NCI-H510A (cell line): ENCODE results near the gene TMEM179.

Experiments
- DNase-seq: peaks from one replicate; lab custom pipeline; 2025; lab: John Stamatoyannopoulos, UW

The TMEM179 gene

DNA sequence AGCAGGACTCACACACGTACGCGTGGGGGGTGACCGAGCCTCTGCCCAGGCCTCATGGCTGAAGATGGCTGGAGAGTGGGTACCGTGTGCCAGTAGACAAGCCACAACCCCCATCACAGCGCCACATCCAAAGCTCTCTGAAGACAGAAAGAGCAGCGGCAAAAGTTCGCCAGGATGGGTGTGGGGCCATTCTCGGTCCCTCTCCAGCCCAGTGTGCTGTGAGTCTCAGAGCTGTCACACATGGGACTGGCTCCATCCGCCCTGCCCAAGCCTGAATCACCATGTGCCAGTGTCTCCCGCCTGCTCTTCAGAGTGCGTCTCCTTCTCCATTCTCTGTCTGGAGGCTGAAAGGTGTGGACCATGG is 5.7 kb downstream of the TMEM179 start:
- no peak for DNase-seq

DNA sequence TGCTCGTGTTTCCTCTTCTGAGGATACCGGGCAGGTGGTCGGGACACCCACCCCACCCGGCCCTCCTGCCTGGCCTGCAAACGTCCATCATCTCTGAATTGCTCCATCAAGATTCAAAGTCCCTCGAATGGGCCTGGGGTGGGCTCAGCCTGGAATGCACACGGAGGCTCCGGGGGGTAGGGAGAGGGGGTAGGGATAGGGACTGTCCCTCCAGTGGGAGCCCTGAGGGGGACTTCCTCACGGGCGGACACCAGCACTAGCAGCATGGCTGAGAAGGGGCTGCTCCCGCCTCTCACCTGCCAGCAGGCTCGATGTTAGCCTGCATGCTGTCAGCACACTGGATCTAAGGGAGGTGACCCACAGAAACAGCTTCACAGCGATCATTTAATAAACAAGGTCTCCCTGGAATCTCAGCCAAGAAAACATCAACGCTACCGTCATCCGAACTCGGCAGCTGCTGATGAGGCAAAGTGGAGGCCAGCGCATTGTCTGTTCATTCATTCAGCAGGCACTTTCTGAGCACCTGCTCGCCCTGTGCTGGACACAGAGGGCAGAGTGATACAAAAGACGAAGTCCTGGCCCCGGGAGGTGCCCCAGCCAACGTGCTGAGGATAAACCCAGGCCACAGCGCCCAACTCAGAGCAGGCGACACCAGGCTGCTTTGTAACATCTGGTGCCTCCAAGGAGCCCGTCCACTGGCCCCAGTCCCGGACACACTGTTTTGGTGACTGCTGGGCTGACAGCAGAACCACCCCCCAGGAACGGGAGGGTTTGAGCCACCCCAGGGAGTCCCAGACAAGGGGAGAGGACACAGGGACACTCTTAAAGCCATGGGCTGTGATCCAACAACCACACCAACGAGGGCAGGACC is 6.3 kb downstream of the TMEM179 start:
- no peak for DNase-seq

DNA sequence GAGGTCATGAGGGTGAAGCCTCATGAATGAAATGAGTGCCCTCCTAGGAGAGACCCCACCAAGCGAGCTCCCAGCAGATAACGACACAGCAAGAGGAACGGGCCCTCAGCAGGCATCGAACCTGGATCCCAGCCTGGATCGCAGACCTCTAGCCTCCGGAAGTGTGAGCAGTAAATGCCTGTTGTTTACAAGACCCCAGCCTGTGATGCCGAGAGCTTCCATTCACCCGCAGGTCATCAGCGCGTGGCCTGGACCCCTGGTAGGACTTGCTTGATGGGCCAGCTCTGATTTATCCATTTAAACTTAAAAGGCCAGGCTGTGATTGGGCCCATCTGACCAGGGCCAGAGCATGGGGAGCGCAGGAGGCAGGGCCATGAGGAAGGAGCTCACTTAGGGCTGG is 7.0 kb downstream of the TMEM179 start:
- no peak for DNase-seq

DNA sequence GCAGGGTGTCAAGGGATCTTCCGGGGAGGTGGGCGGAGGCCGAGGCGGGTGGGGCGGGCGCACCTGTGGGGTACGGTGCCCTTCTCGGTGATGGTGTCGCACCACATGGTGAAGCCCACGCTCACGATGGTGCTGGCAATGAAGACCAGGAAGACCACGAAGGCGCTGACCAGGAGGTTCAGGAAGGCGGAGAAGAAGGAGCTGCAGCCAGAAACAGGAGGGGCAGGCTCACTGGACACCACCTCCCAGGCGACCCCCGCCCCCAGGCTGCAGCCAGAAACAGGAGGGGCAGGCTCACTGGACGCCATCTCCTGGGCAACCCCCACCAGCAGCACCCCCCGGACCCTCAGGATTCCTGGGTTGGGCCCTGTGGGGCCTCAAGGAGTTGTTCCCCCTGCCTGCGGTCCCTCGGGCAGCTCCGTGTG is 7.6 kb downstream of the TMEM179 start:
- no peak for DNase-seq

DNA sequence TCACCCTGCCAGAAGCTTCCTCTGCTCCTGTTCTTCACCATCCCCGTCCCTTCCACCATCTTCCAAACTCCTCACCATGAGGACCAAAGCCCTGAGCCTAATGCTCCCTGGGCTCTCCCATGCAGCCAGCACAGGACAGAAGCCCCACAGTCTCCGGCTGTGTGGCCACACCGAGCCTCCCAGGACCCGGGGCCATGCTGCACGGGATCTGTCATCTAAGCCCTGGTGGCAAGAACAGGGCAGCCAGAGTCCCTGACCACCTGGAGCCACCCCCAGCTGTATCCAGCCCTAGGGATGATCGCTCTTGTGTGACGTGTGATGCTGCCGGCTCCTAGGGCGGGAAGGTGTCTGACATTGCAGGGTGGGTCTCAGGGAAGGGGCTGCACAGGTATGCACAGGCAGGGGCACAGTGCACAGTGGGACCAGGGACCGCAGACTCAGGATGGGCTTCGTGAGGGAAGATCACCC is 8.1 kb downstream of the TMEM179 start:
- no peak for DNase-seq

DNA sequence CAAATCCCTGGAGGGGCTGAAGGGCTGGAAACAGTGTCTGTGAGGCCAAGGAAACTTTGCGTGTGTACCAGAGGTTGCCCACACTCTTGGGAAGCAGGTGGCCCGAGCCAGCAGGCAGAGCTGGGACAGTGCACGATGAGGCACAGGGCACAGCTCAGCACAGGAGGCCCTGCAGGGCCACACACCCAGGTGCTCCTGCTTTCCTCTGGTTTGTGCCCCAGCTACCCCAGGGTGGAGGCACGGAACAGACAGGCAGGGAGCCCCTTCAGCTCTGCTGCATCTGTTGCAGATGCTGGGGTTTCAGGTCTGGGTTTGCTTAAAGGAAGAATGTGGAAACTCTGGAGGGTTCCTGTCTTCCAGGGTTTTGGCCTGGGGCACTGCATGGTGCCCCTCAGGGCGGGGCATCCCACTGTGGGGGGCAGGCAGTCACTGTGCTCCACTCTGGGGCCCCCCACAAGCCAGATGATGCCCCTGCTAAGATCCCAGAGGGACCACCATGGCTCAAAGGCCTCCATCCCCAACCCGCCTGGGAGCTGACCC is 8.6 kb downstream of the TMEM179 start:
- DNase-seq = no peak

DNA sequence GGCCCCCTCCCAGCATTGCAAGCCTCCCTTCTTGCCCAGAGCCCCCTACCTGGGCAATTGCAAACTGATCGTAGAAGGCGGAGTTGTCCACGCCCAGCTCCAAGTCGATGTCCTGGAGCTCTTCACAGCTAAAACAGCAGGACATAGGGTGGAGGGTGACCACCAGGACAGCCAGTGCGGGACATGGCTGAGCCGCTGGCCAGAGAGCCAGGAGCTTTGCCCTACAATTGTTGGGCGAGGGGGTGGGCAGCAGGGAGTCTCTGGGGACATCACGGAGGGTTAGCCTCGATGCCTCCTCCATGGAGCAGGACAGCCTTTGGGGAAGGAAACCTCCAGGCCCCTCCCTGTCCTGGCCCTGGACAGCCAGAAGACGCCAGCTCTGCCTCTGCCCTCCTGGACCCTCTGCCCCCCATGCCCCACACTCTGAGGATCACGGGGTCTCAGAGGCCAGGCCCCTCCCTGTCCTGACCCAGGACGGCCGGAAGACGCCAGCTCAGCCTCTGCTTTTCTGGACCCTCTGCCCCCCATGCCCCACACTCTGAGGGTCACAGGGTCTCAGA is 9.4 kb downstream of the TMEM179 start:
- no peak for DNase-seq

DNA sequence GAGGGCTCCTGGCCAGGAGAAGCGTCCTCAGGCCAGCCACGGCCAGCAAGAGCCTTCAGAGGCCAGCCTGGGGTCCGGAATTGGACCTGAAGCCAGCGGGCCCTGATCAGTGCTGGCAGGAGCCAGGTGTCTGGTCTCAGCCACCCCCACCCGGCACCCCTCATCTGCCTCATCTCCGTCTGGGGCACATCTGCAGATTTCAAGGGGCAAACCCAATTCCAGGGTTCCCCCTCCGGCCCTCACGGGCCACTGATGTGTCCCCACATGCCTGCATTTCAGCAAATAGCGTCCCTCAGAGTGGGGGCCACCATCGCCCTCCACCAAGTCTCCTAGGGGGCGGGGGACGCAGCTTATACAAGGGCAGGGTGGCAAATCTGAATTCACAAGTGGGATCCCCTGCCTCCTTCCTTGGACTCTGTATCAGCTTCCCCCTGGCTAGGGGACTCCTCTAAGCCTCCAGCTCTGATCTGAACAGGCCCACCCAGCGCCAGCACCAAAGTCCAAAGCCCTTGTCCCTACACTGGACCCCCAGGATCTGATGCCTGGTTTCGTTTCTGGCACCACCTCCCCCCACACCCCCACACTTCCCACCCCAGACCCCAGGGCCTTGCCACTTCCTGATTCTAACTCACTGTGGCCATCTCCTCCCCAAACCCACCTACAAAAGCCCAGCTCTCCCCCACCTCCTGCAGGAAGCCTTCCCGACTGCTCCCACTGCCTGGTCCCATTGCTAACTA is 10.1 kb downstream of the TMEM179 start:
- DNase-seq = no peak

DNA sequence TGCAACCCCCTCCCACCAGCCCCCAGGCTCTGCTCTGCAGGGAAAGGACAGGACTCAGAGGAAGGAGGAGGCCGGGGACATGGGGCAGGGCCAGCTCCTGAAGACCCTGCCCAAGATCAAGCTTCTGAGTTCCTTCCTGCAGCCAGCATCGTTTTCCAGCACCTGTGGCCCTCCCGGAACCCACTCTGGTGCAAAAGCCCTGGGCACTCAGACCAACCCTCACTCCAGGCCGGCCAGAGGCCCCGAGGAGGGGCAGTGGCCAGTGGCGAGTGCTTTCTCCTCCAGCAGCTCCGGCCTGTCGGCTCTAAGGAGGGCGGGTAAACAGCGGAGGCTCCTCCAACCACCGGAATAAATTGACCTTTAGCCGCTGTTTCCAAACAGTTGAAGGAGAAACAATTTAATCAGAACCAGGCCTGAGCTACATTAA is 10.8 kb downstream of the TMEM179 start:
- DNase-seq = no peak

DNA sequence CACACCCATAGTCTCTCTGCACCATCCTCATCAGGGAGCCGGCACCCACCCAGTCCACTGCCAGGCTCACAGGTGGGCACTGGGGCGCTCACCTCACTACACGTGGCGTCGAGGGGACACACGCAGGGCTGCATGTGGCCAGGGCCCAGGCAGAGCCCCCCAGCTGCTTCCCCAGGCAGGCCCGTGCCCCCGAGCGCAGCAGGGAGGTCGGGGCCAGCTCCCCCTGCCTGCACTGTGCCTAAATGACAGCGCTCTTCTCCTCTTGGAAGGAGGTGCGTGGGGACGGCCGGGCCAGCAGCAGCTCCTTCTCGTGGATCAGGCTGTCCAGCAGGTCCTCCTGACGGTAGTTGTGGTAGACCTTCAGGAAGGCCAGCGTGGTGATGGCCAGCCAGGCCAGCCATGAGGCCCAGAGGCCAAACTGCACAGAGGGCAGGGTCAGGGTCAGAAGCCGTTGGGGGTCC is 11.3 kb downstream of the TMEM179 start:
- no peak for DNase-seq

DNA sequence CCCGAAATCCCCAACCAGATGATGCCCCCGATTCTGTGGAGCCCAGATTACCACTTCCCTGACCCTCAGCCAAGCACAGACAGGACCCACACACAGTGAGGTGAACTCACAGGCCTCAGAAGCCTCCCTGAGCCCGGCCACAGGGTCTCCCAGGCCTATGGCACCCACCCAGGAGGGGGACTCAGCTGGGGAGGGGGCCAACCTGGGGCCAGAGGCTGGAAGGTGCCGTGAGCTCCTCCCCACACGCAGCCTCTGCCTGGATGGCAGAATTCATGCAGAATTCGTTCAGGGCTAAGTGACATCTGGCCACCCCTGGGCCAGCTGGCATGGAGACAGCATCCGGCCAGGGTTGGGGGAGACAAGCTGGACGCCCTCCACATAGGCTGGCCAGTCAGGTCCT is 11.8 kb downstream of the TMEM179 start:
- no peak for DNase-seq

DNA sequence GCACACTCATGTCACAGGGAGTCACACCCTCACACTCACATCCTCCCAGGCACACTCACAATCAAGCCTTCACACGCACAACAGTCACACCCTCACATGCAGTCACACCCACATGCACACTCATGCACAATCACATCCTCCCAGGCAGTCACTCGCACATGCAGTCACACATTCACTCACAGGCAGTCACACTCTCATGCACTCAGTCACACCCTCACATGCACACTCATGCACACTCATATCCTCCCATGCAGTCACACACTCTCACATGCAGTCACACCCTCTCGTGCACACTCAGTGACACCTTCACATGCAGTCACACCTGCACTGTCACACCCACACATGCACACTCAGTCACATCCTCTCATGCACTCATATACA is 12.3 kb downstream of the TMEM179 start:
- no peak for DNase-seq

DNA sequence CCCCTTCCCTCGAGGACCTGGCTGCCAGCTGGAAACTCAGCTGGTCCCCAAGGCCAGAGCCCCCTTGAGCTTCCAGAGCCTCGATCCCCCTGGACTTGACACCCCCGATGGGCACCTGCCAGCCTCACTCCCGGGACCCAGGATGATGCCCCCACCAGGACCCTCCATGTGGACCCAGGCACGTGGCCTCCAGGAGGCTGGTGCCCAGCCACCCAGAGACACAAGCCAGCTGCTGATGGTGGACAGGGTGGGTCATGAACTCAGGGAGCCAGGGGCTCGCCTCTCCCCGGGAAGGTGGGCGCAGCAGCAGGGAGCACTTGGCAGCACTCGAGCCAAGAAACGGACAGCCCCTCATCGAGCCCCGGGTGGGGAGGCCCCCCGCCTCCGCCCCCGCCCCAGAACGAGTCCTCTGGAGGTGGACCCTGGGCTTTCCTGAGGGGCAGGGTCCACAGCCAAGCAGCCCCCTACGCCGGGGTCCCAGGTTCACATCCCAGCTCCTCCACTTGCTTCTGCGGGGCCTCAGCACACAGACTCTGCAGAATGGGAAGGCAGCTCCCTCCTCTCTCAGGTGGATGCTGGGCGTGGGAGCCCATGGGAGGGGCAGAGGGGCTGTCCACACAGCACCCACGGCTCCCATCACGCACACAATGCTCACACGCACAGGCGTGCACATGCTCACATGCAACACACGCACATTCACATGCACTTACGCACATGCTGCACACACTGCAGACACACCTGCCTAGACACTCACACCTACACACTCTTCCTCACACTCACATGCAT is 12.9 kb downstream of the TMEM179 start:
- DNase-seq = no peak

DNA sequence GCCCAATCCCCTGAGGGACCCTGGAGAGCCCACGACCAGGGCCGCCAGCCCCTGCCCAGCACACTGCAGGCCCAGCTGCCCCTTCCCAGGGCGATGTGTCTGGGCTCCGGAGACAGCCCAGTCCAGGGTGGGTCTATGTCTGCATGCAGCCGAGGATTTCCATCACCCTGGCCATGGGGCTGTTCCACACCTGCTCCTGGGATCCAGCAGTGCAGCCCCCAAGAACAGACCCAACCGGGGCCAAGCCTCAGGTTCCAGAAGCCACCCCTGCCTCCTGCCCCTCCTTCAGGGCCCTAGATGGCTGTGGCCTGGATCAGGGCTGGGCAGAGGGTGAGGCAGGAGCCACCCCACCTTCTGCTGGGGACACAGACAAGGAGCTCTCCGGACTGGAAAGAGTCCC is 13.5 kb downstream of the TMEM179 start:
- DNase-seq = no peak

DNA sequence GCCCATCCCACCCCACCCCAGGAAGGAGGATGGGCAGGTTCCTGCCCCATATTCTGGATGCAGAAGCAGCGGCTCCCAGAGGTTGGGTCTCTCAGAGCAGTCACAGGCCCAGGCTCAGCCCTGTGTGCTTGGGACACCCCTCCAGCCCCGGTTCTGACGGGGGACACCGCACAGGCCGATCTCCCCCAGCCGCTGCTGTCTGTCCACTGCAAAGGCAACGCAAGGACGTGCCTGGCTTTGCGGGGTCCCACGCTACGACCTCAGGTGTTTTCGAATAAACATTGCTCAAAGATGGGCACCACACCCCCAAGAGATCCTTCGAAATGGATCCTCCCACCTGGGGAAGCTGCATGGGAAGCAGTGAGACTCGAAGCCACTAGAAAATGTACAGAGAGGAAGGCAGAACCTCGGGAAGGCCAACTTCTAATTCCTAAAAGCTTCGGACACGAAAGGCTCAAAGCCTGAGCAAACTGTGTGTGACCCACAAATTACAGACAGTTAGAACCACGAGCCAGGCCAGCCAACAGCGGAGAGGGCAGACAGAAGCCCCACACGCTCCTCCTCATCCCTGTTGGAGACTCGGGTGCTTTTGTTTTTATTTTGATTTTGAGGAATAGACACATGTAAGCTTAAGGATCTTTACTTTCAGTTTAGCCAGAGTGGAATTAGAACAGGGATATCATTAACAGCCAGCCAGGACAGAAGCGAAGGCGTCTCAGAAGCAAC is 14.2 kb downstream of the TMEM179 start:
- DNase-seq = no peak

DNA sequence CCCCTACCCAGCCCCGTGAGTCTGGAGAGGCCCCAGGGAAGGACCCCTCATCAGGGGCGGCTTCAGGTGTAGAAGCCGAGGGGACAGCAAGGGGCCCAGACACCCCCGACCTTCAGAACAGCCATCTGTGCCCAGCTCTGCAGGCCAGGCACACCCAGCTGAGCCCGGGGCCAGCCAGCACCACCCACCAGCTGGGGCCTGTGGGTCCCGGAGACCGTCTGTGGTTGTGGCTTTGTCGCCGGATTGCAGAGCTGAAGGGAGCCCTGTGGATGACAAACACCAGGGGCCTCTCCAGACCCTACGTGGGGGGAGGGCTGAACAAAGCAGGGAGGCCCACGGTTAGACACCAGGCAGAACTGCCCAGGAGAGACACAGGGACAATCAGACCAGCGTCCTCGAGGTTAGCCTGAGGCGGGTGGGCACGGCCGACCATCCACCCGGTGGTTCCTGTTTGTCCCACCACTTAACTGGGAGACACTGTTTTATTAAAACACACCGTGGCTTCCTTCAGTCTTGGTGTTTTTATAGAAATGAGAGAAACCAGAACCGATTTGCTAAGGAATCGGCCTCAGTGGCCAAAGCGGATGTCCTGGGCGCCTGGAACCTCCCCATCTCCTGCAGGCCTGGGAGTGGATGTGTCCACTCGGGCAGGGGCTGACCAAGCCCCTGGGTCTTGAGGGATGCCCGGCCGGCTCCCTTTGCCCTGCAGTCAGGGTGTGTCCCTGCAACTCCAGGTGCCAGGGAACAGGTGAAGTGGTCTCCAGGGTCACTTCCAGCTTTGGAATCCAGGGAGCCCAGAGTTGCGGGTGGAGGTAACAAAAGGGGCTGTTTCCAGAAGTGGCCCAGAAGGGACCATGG is 15.0 kb downstream of the TMEM179 start:
- no peak for DNase-seq

DNA sequence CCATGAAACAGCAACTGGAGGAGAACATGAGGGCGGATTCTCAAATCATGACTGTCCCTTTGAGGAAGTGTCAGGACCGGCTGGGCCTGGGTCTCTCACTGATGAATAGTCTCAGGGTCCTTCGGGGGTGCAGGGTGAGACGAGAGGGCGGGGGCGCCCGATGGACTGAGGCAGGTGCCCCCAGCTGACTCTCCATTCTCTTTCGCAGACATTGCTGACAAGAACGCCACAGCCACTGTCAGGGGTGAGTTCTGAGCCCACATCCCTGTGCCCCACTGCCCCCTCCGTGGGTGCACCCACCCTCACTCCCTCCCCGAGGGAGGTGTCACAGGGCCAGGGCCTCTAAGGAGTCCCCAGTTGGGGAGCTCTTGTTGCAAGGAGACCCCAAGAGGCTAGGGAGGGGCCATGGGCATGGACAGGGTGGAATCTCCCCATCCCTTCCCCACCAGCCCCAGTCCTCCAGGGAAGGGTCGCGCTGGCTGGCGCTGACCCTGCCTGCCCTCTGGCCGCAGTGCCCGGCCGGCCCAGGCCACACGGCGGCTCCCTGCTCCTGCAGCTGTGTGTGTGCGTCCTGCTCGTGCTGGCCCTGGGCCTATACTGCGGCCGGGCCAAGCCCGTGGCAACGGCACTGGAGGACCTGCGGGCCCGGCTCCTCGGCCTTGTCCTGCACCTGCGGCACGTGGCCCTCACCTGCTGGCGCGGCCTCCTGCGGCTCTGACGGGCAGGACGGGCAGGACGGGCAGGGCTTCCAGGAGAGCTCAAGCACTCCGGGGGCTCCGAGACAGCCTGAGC is 16.3 kb downstream of the TMEM179 start:
- peak; percentile 54 for DNase-seq

DNA sequence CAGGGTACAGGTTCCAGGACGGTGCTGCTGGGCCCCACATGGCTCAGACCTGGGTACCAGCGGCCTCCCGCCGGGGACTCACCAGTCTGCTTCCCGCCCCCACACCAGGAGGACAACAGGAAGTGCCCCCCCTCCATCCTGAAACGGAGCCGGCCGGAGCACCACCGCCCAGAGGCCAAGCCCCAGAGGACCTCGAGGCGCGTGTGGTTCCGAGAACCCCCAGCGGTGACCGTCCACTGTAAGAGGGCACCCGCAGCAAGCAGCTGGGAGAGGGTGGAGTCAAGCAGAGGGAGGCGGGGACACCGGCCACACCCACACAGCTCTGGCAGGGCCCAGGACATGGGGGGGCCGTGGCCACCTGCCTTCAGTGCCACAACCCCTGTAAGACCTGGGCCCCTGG is 16.9 kb downstream of the TMEM179 start:
- no peak for DNase-seq
